NOMO-1 treated with DMSO at 0.1 percent for 48 hours (cell line): ENCODE data around the gene FYB2.
"Not testable (repeated sequence)": the region's sequence is repeated elsewhere in the genome, so short reads cannot be mapped to it uniquely, and the experiment has no call there.

Source experiments
- DNase-seq: peaks from one replicate; lab custom pipeline; 2025; ENCODE audit not compliant: unreplicated experiment; lab: John Stamatoyannopoulos, UW

The FYB2 gene

DNA sequence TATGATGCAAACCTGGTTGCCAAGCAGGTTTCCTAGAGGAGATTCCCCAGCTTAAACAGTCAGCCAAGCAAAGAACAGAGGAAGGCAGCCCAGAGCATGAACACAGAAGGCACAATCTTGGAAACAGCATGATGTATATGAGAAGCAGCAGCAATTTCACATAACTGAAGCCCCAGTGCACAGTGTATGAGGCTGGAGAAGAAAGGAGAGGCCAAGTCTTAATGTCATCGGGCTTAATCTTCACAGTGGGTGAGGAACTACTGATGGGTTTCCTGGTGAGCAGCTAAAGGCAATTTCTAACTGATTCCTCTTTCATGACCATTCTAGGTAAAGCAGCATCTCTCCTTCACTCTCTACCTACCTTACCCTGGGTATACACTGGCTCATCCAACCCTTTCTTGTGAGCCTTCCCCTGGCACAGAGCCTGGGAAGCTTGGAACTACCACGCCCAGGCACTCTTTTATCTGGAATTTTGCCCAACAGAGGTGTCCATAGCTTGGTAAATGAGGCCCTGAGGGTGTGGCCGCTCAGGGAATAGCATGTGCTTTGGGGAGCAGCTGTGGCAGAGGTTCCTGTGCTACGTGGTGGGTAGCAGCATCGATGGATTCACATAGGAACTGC lies 22.0 kb downstream of the FYB2 start:
- DNase-seq: no peak

DNA sequence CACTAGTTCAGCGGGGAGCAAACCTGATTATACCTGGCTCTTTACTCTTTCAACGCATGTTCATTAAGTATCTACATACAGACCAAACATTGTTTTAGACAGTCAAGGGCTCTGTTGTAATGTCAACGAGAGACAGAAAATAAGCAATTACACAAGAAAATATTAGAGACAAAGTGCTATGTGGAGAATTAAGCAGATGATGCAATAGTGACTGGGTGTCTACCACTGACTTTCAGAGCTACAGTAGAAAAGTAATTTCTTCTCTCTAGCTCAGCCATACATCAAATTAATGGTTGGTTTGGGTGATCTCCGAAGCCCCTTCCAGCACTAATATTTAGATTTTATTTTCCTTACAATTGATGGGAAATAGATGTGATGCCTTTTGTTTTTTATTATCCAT lies 23.3 kb downstream of the FYB2 start:
- DNase-seq: no peak

DNA sequence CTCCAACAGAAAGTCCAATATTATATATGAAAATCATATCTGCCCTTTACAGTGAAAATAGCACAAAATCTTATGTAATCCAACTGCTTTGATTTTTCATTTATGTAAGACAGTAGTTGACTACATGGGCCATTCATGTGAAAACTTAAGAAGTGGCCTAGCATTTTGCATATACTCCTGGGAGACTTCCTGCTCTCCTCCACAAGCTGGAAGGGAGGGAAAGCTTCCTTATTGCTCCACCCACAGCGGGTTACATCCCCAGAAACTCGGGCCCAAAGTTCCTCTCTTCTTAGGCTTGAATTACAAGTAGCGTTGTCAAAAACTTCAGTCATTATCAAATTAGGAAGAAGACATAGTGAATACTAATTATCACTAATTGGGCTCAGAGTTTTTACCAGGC lies 29.2 kb downstream of the FYB2 start:
- no peak for DNase-seq

DNA sequence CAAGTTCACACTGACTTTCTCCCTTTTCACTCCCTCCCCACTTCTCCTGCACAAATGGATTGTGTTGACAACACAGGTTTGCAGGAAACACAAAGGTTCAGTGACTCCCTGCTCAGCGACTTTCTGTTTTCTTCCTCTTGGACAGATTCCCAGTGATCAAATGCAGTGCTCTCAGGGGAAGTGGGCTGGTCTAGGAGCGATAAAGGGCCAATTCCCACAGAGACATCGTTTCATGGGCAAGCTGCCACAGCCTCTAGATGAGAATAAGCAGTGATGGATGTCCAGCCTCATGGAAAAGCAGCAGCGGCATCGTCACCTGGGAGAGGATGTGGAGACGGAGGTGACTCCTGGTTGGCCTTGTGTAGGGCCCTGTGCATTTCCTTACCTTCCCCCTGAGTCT lies 30.6 kb downstream of the FYB2 start:
- no peak for DNase-seq

DNA sequence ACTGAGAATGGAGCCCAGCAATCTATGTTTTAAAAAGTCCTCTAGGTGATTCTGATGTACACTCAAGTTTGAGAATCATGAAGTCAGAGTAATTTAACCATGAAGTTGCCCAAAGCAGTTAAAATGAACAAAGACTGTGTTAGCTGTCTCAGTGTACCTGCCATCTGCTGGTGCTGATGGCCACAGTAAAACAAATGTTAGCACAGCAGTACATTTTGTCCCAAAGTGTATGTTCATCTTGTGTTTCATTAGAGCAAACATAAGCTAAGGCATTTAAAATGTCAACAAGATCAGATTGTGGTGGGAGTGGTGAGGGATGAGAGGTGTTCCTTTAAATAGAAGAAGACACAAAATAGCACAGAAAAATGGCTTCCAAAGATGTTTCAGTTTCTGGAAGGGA lies 31.1 kb downstream of the FYB2 start:
- no peak for DNase-seq

DNA sequence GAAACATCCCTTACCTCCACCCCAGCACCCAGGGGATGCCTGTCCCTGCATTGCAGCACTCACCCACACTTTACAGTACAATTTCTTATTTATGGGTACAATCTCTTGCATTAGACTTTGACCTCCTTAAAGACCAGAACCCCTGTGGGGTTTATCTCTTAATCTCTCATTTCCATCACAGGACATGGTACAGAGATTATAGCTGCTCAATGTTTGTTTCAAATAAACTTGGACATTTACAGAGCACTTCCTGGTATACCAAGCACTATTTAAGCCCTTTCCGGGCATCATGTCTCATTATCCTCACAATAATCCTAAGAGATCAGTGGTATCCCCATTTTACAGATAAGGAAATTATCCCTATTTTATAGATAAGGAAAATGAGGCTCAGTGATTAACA lies 31.9 kb downstream of the FYB2 start:
- no peak for DNase-seq

DNA sequence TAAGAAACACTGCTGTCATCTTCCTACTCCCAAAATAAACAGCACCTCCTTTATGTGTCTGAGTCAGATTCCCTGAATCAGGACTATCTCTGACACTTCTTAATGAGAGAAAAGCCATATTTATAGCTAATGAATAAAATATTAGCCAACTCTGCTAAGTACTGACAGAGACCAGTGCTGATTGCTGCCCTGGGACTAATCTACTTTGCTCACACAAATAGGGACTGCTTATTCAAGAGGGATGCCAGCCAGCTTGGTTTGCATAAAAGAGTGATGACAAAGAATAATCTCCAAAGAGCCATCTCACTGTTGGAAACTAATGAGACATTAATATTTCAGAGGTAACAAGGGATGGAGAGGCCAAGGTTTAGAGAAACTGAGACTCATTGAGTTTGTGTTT lies 36.4 kb downstream of the FYB2 start:
- DNase-seq: no peak

DNA sequence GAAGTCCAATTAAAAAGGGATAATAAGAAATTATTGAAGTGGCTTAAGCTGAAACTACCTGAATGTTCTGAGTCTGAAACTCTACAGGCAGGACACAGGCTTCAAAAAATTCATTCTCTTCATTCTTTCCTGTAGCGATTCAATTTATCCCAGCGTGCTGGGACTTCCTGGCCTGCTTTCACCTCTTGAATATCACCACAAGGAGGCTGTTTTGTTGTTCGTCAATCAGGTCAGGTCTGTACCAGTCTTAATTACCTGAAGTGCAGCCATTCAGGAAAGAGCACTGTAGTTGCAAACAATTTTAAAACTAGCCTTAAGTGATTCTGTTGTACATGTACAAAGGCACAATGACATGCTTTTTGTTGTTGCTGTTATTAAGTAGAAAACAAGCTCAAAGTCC lies 38.4 kb downstream of the FYB2 start:
- no peak for DNase-seq

DNA sequence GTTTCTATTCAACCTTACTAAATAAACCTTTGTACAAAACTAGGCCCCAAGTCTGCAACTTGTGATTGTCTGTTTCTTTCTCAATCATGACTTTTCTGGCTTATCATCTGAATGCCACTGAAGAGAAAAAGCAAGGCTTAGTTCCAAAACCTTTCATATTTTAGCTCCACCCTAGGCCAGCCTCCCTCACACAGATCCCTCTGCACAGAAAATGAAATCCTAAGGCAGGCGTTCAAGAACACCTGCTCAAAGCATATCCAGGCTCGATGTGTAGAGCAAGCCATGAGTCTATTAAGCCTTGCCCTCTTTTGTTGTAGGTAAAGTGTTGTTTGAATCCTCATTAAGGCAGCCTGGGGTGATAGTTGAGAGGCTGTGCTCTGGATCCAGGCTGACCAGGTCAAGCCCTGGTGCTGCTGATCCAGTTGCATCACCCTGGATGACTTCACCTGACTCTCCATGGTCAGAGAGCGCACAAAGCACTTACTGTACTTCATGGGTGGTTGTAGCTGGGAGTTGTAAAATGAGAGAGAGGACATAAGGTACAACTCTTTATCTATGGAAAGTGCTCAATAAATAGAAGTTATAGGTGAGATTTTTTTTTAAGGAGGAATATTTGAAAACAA lies 39.0 kb downstream of the FYB2 start:
- no peak for DNase-seq

DNA sequence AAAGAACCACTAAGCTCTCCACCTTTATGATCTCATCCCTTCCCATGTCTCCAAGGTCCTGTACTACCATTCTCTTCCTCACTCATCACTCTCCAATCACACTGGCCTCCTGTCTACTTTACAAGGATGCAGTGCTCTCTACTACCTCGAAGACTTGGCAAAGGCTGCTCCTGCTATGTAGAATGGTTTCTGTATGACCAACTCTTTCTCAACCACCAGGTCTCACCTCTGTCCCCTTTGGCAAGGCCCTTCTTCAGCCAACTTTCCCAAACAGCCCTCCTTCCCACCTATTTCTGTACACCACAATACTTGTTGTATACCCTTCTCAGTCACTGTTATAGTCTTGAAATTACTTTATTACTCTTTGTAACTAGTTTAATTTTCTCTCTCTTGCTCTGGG lies 41.2 kb downstream of the FYB2 start:
- no peak for DNase-seq

DNA sequence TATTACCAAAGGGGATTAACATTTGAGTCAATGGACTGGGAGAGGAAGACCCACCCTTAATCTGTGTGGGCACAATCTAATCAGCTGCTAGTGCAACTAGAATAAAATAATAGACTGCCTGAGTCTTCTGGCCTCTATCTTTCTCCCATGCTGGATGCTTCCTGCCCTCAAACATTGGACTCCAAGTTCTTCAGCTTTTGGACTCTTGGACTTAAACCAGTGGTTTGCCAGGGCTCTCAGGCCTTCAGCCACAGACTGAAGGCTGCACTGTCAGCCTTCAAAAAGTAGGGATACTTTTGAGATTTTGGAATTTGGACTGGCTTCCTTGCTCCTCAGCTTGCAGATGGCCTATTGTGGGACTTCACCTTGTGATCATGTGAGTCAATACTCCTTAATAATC lies 44.5 kb downstream of the FYB2 start:
- DNase-seq: not testable (repeated sequence)

DNA sequence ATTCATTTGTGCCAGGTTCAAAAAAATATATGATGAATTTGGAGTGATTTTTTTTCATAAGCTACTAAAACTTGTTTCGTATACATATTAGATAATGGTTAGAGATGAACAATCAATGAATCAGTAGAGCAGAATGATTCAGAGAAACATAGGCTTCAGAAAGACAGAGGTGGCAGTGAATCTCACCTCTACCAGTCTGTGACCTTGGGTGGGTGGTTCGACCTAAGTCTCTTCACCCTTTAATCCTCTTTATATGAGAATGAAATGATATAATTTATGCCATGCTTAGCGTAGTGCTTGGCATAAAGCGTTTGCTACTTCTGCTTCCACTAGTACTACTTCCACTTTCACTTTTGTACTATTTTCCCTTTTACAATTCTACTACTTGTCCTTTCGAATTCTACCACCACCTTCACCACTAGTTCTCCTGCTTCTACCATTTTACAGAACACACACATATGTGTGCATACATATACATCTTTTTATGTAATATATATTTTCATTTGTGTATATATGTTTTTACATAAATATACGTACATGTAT lies 45.1 kb downstream of the FYB2 start:
- DNase-seq: peak; percentile 70

DNA sequence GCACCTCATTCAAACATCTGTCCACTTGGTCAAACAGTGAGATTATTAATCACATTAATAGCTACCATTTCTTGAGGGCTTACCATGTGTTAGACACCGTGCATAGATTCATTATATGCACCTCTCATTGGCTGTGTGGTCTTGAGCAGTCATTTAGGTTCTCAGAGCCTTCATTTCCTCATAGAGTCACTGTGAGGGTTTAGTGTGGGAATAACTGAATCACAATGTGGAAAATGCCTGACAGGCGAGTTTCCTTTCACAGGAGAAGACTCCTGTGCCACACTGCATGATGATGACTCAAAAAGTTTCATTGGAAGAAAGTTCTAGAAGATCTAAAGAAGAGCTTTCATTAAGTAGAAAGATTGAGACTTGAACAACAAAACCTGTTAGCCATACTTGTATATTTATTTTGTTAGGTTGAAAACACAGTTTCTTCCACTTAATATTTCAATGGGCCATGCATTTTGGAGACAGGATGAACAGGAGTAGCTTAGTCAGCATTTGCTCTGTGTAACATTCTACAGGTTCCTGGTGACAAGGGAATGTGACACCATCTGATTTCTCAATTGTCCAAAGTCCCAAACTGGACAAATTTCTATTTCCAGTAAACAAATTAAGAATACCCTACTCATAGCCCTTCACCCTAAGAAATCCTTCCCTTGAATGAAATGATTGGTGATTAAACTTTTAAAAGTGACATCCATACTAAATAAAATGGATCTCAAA lies 45.7 kb downstream of the FYB2 start:
- DNase-seq: no peak

DNA sequence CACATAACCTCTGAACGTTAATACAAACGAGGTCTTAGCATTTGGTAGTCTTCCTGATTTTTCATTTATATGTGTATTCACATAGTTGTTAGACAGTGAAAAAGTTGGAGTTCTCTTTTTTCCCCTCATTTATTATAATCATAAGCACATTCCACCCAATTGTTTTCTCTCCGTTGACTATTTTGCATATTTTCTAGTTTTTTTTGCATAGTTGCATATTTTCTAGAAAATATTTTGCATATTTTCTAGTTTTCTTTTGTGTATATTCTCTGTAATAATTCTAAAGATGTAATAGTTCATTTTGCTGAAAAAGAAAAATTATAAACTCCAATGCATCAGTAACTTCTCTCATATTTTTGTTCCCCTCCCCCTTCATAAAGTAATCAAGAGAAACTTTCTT lies 47.5 kb downstream of the FYB2 start:
- DNase-seq: no peak

DNA sequence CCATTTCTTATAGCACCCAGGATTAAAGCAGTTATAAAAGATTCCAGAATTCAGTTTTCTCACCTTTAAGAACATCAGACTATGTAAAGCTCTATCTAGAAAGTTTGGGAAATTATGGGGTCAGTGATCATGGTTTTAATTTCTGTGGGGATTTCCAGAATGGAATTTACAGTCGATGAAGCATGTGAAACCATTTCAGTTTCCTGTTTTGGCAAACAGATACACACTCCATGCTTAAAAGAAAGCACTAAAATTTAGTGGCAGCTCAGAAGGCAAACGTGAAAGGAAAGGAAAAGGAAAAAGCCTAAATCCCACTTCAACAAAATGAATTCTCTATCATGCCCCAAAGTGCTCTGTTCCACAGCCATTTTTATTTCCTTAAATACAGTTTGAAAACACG lies 60.4 kb downstream of the FYB2 start:
- DNase-seq: no peak

DNA sequence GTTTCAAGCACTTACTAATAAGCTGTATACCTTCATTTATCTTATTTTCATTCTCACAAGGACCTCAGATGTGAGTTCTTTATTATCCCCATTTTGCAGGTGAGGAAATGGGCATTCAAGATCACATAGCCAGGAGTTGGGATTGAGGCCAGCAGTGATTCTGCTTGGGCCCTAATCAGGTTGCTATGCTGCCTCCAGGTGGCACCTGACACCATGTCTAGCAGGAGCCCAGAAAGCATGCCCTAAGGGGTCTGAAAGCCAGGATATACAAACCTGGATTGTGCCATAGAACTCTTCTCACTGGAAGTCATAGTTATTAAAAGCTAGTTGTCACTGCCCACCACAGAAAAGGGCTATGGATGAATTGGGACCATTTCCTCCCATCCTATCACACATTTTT lies 61.1 kb downstream of the FYB2 start:
- DNase-seq: no peak

DNA sequence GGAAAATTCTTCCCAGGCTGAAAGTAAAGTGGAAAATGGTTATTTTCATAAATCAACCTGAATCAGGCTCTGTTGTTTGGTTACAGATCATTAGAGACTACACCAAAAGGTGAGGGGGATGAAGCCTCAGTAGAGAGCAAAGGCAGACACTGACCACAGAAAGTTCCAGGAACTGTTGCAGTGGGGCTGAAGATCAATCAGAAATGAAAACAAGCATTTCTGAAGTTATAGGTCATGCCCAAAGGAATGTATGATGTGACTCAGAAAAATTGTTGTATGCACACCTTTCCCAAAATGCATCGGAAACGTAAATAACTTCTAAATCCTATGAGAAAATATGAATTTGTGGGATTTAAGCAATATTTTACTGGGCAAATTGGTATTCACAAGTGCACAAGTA lies 63.3 kb downstream of the FYB2 start:
- DNase-seq: no peak

DNA sequence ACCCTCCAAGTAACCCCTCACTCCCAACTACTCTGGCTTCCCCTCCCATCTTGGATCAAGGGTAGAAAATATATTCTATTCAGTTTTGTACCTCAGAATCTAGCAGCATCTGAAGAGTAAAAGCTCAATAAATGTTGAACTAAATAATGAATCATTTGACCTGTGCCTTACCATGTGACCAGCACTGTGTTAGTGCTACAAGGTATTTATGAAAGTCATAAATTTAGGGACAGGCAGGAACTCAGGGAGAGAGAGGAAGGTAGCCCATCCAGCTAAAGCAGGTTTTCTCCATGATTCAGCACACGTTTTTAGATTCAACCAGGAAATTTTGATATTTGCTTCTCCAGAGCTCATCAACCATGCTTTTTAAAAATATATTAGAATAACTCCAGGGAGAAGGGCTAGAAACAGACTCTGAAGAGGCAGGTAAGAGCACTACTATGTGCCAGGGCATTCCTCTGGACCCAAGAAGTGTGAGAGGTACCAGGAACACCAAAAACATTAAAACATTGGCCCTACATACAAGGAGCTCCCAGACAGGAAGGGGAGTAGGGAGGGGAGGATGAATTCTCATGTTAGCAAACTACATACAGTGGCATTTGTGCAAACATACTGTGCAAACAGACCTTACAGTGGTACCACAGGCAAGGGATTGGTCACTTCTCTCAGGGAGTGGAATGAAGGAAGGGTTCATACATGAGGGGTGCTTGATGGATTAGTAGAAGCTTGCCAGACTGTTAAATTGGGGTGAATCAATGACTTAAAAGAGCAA lies 64.3 kb downstream of the FYB2 start:
- DNase-seq: no peak

DNA sequence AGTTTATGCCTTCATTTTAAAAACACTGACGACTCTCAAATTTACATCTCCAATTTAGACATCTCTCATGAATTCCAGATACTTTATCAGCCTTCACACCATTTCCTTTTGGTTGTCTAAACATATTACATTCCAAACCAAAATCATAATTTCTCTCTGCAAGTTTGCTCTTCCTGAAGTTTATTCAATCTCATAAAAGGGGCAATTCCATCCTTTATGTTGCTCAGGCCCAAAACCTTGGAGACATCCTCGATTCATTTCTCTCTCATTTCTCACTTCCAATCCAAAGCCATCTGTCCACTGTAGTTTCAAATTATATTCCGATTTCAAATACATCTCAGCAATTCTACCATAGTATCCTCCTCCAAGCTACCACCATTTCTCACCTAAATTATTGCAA lies 74.0 kb downstream of the FYB2 start:
- DNase-seq: no peak

DNA sequence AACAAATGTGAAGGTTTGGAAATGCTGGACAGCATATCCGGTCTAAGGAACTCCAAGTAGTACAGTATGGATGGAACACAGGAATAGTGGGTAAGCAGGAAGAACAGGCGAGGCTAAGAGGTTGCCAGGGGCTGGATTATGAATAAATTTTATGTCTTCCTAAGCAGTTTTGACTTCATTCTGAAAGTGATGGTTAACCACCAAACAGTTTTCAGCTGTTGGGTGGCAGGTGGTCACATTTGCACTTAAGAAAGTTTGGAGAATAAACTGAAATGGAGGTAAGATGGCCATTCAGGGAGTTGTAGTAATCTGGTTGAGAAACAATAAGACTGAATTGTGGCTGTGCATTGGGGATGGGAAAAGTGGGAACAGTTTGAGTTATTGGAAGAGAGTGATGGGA lies 90.2 kb downstream of the FYB2 start:
- DNase-seq: no peak

DNA sequence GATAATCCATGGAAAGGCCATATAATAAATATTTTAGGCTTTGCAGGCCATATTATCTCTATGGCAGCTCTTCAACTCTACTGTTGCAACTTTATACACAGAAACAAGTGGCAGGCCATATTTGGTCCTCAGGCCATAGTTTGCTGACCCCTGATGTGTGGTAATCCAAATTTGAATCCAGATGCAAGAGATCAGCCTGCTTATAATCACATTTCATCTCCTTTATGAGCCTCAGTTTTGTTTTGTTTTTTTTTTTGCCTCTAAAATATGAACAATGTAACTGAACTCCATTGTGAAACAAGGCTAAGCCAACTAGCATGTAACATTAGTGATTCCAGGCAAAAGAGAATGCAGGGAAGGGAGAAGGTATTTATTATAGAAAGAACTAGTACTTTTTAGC lies 92.5 kb downstream of the FYB2 start:
- no peak for DNase-seq

DNA sequence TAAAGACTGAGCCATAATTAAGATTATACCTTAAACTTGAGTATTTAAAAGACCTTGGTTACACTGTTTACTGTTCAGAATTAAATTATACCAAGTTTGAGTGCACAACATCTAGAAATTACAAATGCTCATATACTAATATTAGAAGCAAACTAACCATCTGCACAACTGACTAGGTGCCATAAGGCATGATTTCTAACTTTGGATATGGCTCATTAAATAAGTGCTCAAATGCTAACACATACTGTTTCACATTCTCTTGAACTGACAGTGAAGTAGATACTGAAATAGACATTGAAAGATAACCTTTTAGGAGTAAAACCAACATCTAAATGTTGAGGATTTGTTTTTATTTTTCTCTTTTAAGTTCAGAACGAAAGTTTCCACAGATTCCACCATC lies 100.0 kb downstream of the FYB2 start:
- no peak for DNase-seq
